ENCODE results near the gene CECR2. TPM values are rescaled to one million over a fixed set of nuclear protein-coding genes. Genes with fewer than 3 reads are reported as not detected.

CECR2 gene
- polyA plus RNA-seq, 1 donor from 2014 or later = 2.1 TPM

GRCh38 chr22:17346578-17346977, 22.7 kb upstream of the CECR2 start:
- H3K9ac ChIP-seq (ENCODE audit: low read length) = no peak overlapping the region

GRCh38 chr22:17347724-17348123, 21.5 kb upstream of the CECR2 start:
- Histone ChIP-seq H4K20me1 (ENCODE audit: insufficient read depth) (no peaks in the 10 kb centered on the region), H3F3A (ENCODE audit: insufficient read depth, low read length, poor library complexity, severe bottlenecking) (no peaks in the 10 kb centered on the region), H3K9ac (ENCODE audit: low read length) (no peak overlapping the region), H3K9me3 (ENCODE audit: low read length) (no peaks in the 10 kb centered on the region), H3K36me3 (ENCODE audit: insufficient read depth, low read length) (no peaks in the 10 kb centered on the region), H3K4me2 (ENCODE audit: low read length) (no peak overlapping the region), H3K4me3 (ENCODE audit: low read length) (no peak overlapping the region), H3K27me3 (ENCODE audit: insufficient read depth, low read depth, low read length) (no peaks in the 10 kb centered on the region), H3K79me2 (replicated peaks; ENCODE audit: insufficient read depth, low read length) (no peaks in the 10 kb centered on the region), H3K9me2 (ENCODE audit: insufficient read depth, low read length) (no peaks in the 10 kb centered on the region), H3K27ac (ENCODE audit: low read length) (no peak overlapping the region), H2AFZ (ENCODE audit: low read depth, low read length) (no peak overlapping the region)
- TF ChIP-seq EP300 (conservative IDR thresholded peaks at IDR 0.05; ENCODE audit: poor library complexity, severe bottlenecking) (no peak), MXI1 (conservative IDR thresholded peaks at IDR 0.05; ENCODE audit: poor library complexity, severe bottlenecking) (no peak), EZH2 (IDR thresholded peaks at IDR 0.05; ENCODE audit: borderline replicate concordance, insufficient read depth, low read length, poor library complexity, severe bottlenecking) (no peak), RAD21 (conservative IDR thresholded peaks at IDR 0.05) (no peak), CTCF (IDR thresholded peaks at IDR 0.05; ENCODE audit: poor library complexity, severe bottlenecking) (no peak), SMC3 (conservative IDR thresholded peaks at IDR 0.05; ENCODE audit: poor library complexity) (no peak)

More at GRCh38 chr22:17346578-17346977, 22.7 kb upstream of the CECR2 start:
- H2AFZ ChIP-seq (ENCODE audit: low read depth, low read length) = no peak overlapping the region
- no peaks in the 10 kb centered on the region for H4K20me1 ChIP-seq (ENCODE audit: insufficient read depth)
- no peaks in the 10 kb centered on the region for H3K36me3 ChIP-seq (ENCODE audit: insufficient read depth, low read length)
- H3F3A ChIP-seq (ENCODE audit: insufficient read depth, low read length, poor library complexity, severe bottlenecking) = no peaks in the 10 kb centered on the region
- no peaks in the 10 kb centered on the region for H3K27me3 ChIP-seq (ENCODE audit: insufficient read depth, low read depth, low read length)
- H3K9me3 ChIP-seq (ENCODE audit: low read length) = no peaks in the 10 kb centered on the region
- no peaks in the 10 kb centered on the region for H3K9me2 ChIP-seq (ENCODE audit: insufficient read depth, low read length)
- H3K4me2 ChIP-seq (ENCODE audit: low read length) = no peak overlapping the region
- no peak overlapping the region for H3K4me3 ChIP-seq (ENCODE audit: low read length)
- H3K27ac ChIP-seq (ENCODE audit: low read length) = no peak overlapping the region
- no peaks in the 10 kb centered on the region for H3K79me2 ChIP-seq (replicated peaks; ENCODE audit: insufficient read depth, low read length)
- TF ChIP-seq EZH2 (IDR thresholded peaks at IDR 0.05; ENCODE audit: borderline replicate concordance, insufficient read depth, low read length, poor library complexity, severe bottlenecking) = no peak
- TF ChIP-seq RAD21 (conservative IDR thresholded peaks at IDR 0.05) = no peak
- no peak for TF ChIP-seq EP300 (conservative IDR thresholded peaks at IDR 0.05; ENCODE audit: poor library complexity, severe bottlenecking)
- TF ChIP-seq TAF1 (IDR thresholded peaks at IDR 0.05; ENCODE audit: low read depth) = no peak
- TF ChIP-seq SMC3 (conservative IDR thresholded peaks at IDR 0.05; ENCODE audit: poor library complexity) = no peak
- TF ChIP-seq REST (IDR thresholded peaks at IDR 0.05; ENCODE audit: borderline replicate concordance) = no peak
- no peak for TF ChIP-seq CTCF (IDR thresholded peaks at IDR 0.05; ENCODE audit: poor library complexity, severe bottlenecking)
- no peak for TF ChIP-seq POLR2AphosphoS5 (IDR thresholded peaks at IDR 0.05)
- TF ChIP-seq MXI1 (conservative IDR thresholded peaks at IDR 0.05; ENCODE audit: poor library complexity, severe bottlenecking) = no peak
